AG10803 (cell line): ENCODE data around the gene ZNF57.

Experiments used
- DNase-seq: peaks from one replicate; pipeline ENCODE4 v3.0.0; 2010; ENCODE audit warnings: low read depth
- H3K4me3 ChIP-seq: 2 replicates; pipeline ENCODE4 v1.5.1; 2011; ENCODE audit warnings: mild to moderate bottlenecking, low read length, control low read depth
- CTCF ChIP-seq: conservative IDR thresholded peaks from 2 replicates; pipeline ENCODE4 v1.5.1; 2011; ENCODE audit warnings: mild to moderate bottlenecking, low read length, control low read depth, inconsistent platforms

Gene ZNF57

GRCh38 chr19:2944775-2945574 lies 44.2 kb downstream of the ZNF57 start, which contains the start of gene ZNF77:
ZNF77 (minus strand) TSS chr19:2944971; CDS start chr19:2944840, 131 bp downstream.
- DNase-seq = peak; percentile 99
- TF ChIP-seq CTCF = no peak
- peak within 1 kb of the TSS; percentile 89 for H3K4me3 ChIP-seq

- H3K4me3 ChIP-seq = peak overlapping the region; percentile 89
- no peak for DNase-seq
- TF ChIP-seq CTCF = no peak
Observed at GRCh38 chr19:2945575-2946184, 45.0 kb downstream of the ZNF57 start.

GRCh38 chr19:2949939-2950285 lies 49.2 kb downstream of the ZNF57 start:
- TF ChIP-seq CTCF = no peak
- DNase-seq = peak; percentile 7
- H3K4me3 ChIP-seq = peak overlapping the region; percentile 96

GRCh38 chr19:2950286-2951124 lies 49.8 kb downstream of the ZNF57 start:
- DNase-seq = peak; percentile 99
- TF ChIP-seq CTCF = no peak
- peak overlapping the region; percentile 96 for H3K4me3 ChIP-seq

GRCh38 chr19:2952953-2953481 lies 52.3 kb downstream of the ZNF57 start:
- H3K4me3 ChIP-seq = peak overlapping the region; percentile 44
- DNase-seq = peak; percentile 26
- TF ChIP-seq CTCF = peak; percentile 34

GRCh38 chr19:2957160-2957559 lies 56.4 kb downstream of the ZNF57 start:
- DNase-seq = no peak
- no peak overlapping the region for H3K4me3 ChIP-seq
- no peak for TF ChIP-seq CTCF
